HUES64 (cell line): ENCODE results near the gene F7.

Experiments used
- H3K27ac ChIP-seq: 2 replicates; pipeline ENCODE4 v1.7.0; 2013; ENCODE audit warnings: low read depth, low read length, inconsistent platforms
- H3K27me3 ChIP-seq: 2 replicates; pipeline ENCODE4 v1.6.1; 2013; ENCODE audit warnings: mild to moderate bottlenecking, low read length; ENCODE audit not compliant: insufficient read depth
- H3K36me3 ChIP-seq: 2 replicates; pipeline ENCODE4 v1.6.1; 2013; ENCODE audit warnings: mild to moderate bottlenecking, low read length; ENCODE audit not compliant: insufficient read depth
- H3K4me1 ChIP-seq: 2 replicates; pipeline ENCODE4 v1.6.1; 2013; ENCODE audit warnings: mild to moderate bottlenecking, low read length, moderate library complexity; ENCODE audit not compliant: insufficient read depth
- H3K4me3 ChIP-seq: 2 replicates; pipeline ENCODE4 v1.5.1; 2013; ENCODE audit warnings: mild to moderate bottlenecking, low read length, moderate library complexity
- H3K9ac ChIP-seq: 2 replicates; pipeline ENCODE4 v1.6.1; 2013; ENCODE audit warnings: mild to moderate bottlenecking, low read depth, low read length
- H3K9me3 ChIP-seq: 2 replicates; pipeline ENCODE4 v1.6.1; 2013; ENCODE audit warnings: low read depth, low read length; ENCODE audit not compliant: insufficient read depth
- WGBS: fragments of 150-250, 120-280 bp; methylation state at CpG from one replicate; pipeline ENCODE4 v1.1.7; 2013; ENCODE audit warnings: missing lambda C conversion rate; 5-methylcytosine and 5-hydroxymethylcytosine counted together

The F7 gene

DNA sequence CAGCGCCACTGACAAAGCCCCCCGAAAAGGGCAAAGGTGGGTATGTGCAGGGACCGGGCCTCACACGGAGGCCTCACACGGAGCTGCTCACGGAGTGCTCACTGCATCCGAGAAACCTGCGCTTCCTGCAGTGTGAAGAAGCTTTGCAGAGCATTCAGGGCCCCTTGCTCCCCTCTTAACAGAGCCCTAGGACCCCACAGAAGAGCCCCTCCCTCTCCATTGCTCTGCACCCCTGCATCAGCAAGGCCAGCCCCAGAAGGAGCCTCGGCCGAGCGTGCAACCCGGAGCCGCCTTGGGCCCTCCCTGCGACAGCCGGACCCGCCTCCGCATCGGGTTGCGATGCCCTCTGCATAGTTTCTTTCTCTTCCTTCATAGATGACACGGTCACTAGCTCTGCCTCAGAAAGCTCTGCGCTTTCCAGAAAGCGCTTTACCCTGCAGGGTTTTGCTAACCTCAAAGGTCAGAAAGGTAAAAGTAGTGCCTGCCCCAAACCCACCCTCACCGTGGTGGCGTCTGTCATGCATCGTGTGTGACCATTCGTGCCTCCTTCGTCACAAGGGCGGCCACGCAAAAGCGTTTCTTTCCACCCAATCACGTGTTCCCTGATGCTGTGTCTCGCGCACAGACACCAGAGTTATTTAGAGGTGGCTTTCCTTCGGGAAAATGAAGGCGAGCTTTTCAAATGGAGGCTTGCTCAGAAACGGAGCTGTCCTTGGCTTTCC, 15.7 kb upstream of the F7 start:
- Histone ChIP-seq H3K27ac (no peak overlapping the region), H3K9me3 (no peaks in the 10 kb centered on the region), H3K9ac (no peak overlapping the region), H3K4me3 (no peak overlapping the region), H3K27me3 (no peaks in the 10 kb centered on the region), H3K36me3 (peaks cover 17% of the 10 kb centered on the region; the same call in 1 of the 2 replicates), H3K4me1 (peaks cover 2% of the 10 kb centered on the region; the same call in 1 of the 2 replicates)
- WGBS, result 87% methylated on average over 36 of the region's 36 CpGs

GRCh38 chr13:113090415-113090770, 15.2 kb upstream of the F7 start:
- peaks cover 2% of the 10 kb centered on the region; the same call in 1 of the 2 replicates for H3K4me1 ChIP-seq
- 82% methylated on average over 13 of the region's 13 CpGs for WGBS
- H3K9ac ChIP-seq, result no peak overlapping the region
- H3K36me3 ChIP-seq, result peaks cover 17% of the 10 kb centered on the region; the same call in 1 of the 2 replicates
- no peaks in the 10 kb centered on the region for H3K9me3 ChIP-seq
- H3K4me3 ChIP-seq, result no peak overlapping the region
- no peaks in the 10 kb centered on the region for H3K27me3 ChIP-seq
- H3K27ac ChIP-seq, result no peak overlapping the region

GRCh38 chr13:113090806-113091205, 14.8 kb upstream of the F7 start:
- peaks cover 2% of the 10 kb centered on the region; the same call in 1 of the 2 replicates for H3K4me1 ChIP-seq
- no peak overlapping the region for H3K9ac ChIP-seq
- H3K9me3 ChIP-seq, result no peaks in the 10 kb centered on the region
- no peak overlapping the region for H3K27ac ChIP-seq
- H3K27me3 ChIP-seq, result no peaks in the 10 kb centered on the region
- H3K36me3 ChIP-seq, result peaks cover 17% of the 10 kb centered on the region; the same call in 1 of the 2 replicates
- WGBS, result 92% methylated on average over 24 of the region's 24 CpGs
- no peak overlapping the region for H3K4me3 ChIP-seq

DNA sequence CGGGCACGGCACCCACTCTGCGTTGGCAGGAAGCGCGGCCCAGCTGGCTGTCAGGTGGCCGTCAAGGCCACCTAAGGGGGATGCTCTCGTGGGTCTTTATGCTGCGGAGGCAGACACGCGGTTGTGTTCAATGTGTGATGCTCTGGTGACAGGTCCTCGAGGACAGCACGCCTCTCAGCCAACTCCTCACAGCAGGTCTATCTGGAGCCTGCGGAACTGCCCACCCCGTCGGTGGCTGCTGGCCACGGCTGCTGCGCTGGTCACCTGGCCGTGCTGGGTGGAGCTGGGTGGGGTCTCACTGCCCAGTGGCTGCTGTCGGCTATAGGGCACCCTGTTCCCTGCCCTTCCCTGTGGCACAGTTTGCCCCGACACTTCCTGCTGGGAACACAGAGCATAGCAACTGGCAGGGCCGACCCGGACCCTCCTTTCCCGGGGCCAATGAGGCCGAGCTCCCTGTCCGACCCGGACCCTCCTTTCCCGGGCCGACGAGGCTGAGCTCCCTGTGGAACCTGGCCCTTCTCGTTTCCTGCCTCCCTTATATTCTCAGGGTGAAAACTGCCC, 14.3 kb upstream of the F7 start:
- H3K9ac ChIP-seq, result no peak overlapping the region
- no peaks in the 10 kb centered on the region for H3K27me3 ChIP-seq
- 94% methylated on average over 30 of the region's 30 CpGs for WGBS

DNA sequence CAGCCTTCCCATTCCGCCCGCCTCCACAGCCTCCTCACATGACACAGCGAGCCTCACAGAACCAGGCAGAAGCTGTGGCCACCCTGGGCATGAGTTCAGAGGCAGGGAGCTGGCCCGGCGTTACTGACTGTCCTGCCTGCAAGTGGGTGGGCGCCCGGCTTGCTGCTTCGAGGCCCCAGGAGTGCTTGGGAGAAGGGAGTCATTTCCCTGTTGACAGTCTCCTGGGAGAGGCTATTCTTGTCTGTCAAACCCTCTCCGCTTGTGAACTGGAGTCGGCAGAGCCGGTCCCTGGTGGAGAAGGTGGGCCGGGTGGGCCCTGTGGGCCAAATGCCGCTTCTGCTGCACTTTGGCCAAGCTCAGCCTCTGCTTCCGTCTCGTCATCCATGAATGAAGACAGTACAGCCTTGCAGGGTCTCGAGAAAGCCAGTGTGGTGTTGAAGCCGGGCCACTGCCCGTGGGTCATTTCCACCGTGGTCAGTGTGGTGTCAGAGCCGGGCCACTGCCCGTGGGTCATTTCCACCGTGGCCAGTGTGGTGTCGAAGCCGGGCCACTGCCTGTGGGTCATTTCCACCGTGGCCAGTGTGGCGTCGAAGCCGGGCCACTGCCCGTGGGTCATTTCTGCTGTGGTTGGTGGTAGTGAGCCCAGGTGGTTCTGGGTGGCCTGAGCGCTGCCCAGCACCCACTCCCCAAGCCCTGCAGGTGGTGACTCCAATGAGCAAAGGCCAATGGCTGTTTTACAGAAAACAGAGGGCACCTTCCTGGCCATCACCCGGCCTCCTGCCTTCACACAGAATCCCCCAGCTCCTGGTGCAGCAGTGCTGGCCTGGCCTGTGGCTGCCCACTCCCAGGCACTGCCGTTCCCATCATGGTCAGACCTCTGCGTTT, 13.5 kb upstream of the F7 start:
- Histone ChIP-seq H3K4me1 (peaks cover 2% of the 10 kb centered on the region; the same call in 1 of the 2 replicates), H3K4me3 (no peak overlapping the region), H3K9me3 (no peaks in the 10 kb centered on the region), H3K27ac (no peak overlapping the region), H3K36me3 (peaks cover 17% of the 10 kb centered on the region; the same call in 1 of the 2 replicates), H3K9ac (no peak overlapping the region), H3K27me3 (no peaks in the 10 kb centered on the region)
- 92% methylated on average over 33 of the region's 33 CpGs for WGBS

More for the DNA sequence above, 14.3 kb upstream of the F7 start:
- no peaks in the 10 kb centered on the region for H3K9me3 ChIP-seq
- H3K4me3 ChIP-seq, result no peak overlapping the region
- no peak overlapping the region for H3K27ac ChIP-seq
- peaks cover 17% of the 10 kb centered on the region; the same call in 1 of the 2 replicates for H3K36me3 ChIP-seq
- H3K4me1 ChIP-seq, result peaks cover 2% of the 10 kb centered on the region; the same call in 1 of the 2 replicates

- Histone ChIP-seq H3K9ac (no peak overlapping the region), H3K27ac (no peak overlapping the region), H3K4me3 (no peak overlapping the region), H3K36me3 (0 out of 2 replicates have a peak, but pooled peaks cover 9% of the 10 kb centered on the region), H3K27me3 (no peaks in the 10 kb centered on the region), H3K9me3 (no peaks in the 10 kb centered on the region), H3K4me1 (peaks cover 2% of the 10 kb centered on the region; the same call in 1 of the 2 replicates)
- WGBS, result 95% methylated on average over 25 of the region's 25 CpGs
These were observed 12.6 kb upstream of the F7 start for GRCh38 chr13:113092776-113093579.

DNA sequence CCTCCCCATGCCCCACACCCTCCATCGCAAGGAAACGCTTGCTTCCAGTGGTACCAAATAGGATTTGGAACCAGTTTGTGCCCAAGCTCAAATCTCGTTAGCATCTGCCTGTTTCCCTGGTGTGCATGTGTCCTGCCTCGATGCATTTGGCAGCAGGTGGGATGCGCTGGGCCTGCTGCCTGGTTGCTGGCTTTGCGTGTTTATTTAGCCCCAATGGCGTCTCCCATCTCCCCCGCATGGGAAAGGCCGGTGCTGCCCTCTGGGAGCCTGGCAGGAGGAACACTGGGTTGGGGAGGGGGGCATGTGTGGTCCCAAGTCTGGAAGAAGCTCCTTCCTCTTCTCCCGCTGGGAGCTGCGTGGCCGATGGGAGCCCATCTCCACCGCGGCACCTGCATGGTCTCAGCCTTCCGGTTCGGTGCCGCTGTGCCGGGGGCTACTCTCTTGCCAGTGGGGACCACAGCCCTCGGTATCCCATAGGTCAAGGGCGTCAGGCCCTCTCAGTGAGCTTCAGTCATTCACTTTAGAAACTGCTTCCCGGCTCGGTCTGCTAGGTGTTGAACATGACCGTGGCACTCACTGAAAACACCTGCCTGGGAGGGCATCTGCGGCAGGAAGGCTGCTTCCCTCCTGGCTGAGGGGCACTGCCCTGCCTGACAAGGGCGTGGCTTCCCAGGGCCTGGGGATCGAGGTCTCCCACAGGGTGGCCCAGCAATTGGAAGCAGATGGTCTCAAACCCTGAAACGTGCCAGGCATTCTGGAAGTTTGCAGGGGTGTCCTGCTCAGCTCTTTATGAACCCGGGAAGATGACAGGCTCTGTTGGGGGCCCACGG, 11.8 kb upstream of the F7 start:
- H3K36me3 ChIP-seq, result 0 out of 2 replicates have a peak, but pooled peaks cover 3% of the 10 kb centered on the region
- H3K4me1 ChIP-seq, result peaks cover 2% of the 10 kb centered on the region; the same call in 1 of the 2 replicates
- no peak overlapping the region for H3K4me3 ChIP-seq
- no peak overlapping the region for H3K9ac ChIP-seq
- no peak overlapping the region for H3K27ac ChIP-seq
- H3K9me3 ChIP-seq, result no peaks in the 10 kb centered on the region
- 90% methylated on average over 29 of the region's 29 CpGs for WGBS
- H3K27me3 ChIP-seq, result no peaks in the 10 kb centered on the region

GRCh38 chr13:113094410-113094800, 11.2 kb upstream of the F7 start:
- H3K27ac ChIP-seq, result no peak overlapping the region
- no peaks in the 10 kb centered on the region for H3K27me3 ChIP-seq

DNA sequence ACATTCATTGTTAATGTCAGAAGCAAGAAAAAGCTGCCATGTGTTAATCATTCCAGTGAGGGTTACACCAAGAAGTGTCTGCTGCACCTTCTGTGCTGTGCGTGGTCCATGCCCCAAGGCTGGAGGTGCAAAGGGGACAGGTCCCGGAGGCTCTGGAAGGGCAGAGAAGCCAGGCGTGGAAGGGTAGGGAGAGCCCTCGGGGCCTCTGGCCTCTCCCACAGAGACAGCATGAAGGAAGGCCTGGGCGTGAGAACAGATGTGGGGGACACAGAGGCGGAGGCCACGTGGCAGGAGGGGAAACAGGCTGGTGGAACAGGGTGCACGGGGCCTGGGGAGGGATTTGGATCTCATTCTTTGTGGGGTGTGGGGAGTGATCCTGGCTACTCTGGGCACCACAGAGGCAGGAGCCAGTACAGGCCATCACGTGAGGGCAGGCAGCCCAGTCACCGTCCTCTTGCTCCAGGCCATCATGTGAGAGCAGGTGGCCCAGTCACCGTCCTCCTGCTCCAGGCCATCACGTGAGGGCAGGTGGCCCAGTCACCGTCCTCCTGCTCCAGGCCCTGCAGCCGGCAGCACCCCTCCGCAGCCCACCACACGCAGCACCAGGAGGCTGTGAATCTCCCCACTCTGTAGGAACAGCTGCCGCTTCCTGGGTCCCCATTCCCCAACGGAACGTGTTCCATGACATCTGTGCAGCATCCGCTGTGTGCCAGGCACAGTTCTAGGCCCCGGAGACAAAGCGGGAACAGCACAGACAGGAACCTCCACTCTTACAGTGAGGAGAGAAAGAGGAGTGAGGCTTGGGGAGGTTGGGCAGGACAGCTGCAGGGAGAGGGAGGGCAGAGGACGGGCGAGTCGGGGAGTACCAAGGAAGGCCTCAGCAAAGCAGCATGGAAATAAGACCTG, 10.2 kb upstream of the F7 start:
- no peaks in the 10 kb centered on the region for H3K36me3 ChIP-seq
- H3K27ac ChIP-seq, result no peak overlapping the region
- H3K4me3 ChIP-seq, result no peak overlapping the region
- H3K4me1 ChIP-seq, result no peaks in the 10 kb centered on the region; the same call in 1 of the 2 replicates
- 91% methylated on average over 25 of the region's 25 CpGs for WGBS
- no peaks in the 10 kb centered on the region for H3K27me3 ChIP-seq
- H3K9me3 ChIP-seq, result no peaks in the 10 kb centered on the region
- H3K9ac ChIP-seq, result no peak overlapping the region

More at GRCh38 chr13:113094410-113094800, 11.2 kb upstream of the F7 start:
- WGBS, result 91% methylated on average over 14 of the region's 14 CpGs
- 0 out of 2 replicates have a peak, but pooled peaks cover 3% of the 10 kb centered on the region for H3K36me3 ChIP-seq
- H3K4me1 ChIP-seq, result peaks cover 2% of the 10 kb centered on the region; the same call in 1 of the 2 replicates
- H3K9ac ChIP-seq, result no peak overlapping the region; the same call in 1 of the 2 replicates
- H3K4me3 ChIP-seq, result no peak overlapping the region
- H3K9me3 ChIP-seq, result no peaks in the 10 kb centered on the region
